Fibroblast of the aortic adventitia (primary cell): ENCODE results near the gene UTP3. TPM values are rescaled to one million over a fixed set of nuclear protein-coding genes. Genes with fewer than 3 reads are reported as not detected.
A peak's percentile ranks its signal among the peaks of the same experiment; 100 is the strongest.
"Not testable (repeated sequence)": the region's sequence is repeated elsewhere in the genome, so short reads cannot be mapped to it uniquely, and the experiment has no call there.

Source experiments
- DNase-seq: peaks from one replicate; pipeline ENCODE4 v3.0.0-alpha.2; 2010; ENCODE audit warnings: low read depth
- H3K4me3 ChIP-seq: 2 replicates; pipeline ENCODE4 v1.5.1; 2011; ENCODE audit warnings: low read depth, mild to moderate bottlenecking, control low read depth, low read length, moderate library complexity
- total RNA-seq: library from RNA; depleted of rRNA; stranded (reverse); fragments of >200 nt; gene quantifications from 2 replicates; pipeline ENCODE4 v1.2.3, GENCODE V29; 2012; ENCODE audit warnings: low replicate concordance
- TF ChIP-seq, protein P1 (sequence below): IDR thresholded peaks from 2 replicates; pipeline ENCODE4 v1.5.1; 2011; ENCODE audit warnings: mild to moderate bottlenecking, low read length, control low read depth, inconsistent platforms; ENCODE audit not compliant: insufficient read depth

Gene UTP3
- total RNA-seq, 1 donor, result 22.5 TPM

DNA sequence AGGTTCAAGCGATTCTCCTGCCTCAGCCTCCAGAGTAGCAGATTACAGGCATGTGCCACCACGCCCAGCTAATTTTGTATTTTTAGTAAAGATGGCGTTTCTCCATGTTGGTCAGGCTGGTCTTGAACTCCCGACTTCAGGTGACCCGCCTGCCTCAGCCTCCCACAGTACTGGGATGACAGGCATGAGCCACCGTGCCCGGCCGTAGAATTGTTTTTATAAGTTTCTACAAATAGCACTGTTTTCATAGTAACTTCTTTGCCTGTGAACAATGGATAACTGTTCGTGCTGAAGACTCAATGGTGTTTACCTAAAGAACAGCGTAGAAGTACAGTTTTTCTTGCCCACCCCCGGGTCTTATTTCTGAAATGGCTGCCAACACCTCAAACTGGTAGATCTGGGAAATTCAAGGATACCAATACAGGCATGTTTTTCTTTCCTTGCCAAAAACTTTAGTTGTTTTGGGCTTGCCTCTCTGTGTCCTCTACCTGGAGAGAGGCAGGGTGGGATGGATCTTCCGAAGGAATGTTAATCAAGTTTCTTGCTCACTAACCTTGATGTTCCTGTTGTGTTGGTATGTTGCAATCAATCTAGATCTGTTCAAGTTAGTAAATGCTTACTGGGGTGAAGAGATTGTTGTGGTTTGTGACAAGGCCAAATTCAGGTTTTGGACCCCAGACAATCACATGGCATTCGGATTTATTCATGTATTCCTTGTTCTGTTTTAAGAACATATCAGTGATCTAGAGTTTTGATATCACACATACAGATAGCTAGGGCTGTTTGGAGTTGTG, 30.7 kb downstream of the UTP3 start:
- TF ChIP-seq, protein P1, sequence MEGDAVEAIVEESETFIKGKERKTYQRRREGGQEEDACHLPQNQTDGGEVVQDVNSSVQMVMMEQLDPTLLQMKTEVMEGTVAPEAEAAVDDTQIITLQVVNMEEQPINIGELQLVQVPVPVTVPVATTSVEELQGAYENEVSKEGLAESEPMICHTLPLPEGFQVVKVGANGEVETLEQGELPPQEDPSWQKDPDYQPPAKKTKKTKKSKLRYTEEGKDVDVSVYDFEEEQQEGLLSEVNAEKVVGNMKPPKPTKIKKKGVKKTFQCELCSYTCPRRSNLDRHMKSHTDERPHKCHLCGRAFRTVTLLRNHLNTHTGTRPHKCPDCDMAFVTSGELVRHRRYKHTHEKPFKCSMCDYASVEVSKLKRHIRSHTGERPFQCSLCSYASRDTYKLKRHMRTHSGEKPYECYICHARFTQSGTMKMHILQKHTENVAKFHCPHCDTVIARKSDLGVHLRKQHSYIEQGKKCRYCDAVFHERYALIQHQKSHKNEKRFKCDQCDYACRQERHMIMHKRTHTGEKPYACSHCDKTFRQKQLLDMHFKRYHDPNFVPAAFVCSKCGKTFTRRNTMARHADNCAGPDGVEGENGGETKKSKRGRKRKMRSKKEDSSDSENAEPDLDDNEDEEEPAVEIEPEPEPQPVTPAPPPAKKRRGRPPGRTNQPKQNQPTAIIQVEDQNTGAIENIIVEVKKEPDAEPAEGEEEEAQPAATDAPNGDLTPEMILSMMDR, result no peak
- H3K4me3 ChIP-seq, result no peak overlapping the region
- no peak for DNase-seq

DNA sequence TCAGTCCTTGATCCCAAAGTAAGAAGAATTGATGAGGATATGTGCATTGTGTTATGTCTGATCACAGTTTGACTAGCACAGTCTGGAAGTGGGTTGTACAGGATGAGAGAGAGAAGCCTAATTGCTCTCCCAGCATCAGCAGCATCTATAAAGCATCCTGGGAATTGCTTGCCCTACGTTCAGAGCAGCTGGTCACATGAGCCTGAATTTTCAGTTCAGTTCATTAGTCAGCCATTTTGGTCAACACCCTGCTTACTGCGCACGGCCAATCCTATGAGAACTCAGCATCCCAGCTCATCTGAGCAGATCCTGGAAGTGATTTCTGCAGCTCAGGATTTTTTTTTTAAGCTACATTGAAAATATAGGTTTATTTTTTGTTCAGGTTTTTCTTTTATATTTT, 33.4 kb downstream of the UTP3 start, which contains the start of gene RUFY3:
Gene RUFY3 (plus strand): TSS at position 218 of the 400 bp plus-strand sequence. CDS start 610 bp downstream, outside the sequence.
- TF ChIP-seq, protein P1, result no peak
- peak; percentile 97 for DNase-seq
- peak within 1 kb of the TSS; percentile 93 for H3K4me3 ChIP-seq

DNA sequence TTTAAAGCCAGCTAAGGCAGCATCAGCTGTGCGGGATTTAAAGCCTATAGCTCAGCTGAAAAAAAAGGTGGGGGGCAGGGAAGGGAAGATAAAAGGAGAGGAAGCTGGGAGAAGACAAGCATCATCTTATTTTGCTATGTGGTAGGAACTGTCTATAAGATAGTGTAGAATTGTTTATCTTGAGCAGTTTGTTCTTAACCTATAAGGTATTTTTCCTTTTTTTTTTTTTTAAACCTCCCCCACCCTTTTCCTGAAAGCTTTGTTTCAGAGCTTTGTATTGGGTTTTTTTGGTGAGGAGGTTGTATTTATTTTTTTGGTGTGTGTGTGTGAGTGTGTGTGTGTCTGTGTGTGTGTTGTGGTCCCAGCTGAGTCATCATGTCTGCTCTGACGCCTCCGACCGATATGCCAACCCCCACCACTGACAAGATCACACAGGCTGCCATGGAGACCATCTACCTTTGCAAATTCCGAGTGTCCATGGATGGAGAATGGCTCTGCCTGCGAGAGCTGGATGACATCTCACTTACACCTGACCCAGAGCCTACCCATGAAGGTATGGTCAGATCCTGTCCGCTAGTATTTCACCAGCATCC, 34.0 kb downstream of the UTP3 start:
- peak; percentile 68 for DNase-seq
- TF ChIP-seq, protein P1, result no peak
- peak overlapping the region; percentile 93 for H3K4me3 ChIP-seq

DNA sequence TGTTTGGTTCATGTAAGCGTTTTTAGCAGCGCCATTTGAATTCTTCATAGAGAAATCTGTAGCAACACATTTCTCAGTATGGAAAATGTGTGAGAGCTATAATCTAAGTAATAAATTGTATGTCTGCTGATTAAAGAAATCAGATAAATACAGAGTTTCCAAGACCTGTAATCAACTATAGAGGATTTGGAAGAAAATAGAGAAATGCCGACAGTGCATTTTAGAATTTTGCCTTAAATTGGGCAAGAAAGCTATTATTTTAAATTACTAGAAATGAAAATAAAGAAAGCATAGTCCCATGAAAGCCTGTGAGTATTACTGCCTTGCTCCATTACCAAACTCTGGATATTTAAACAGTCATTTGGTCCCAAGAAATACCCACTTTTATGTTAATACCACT, 36.1 kb downstream of the UTP3 start:
- DNase-seq, result no peak
- H3K4me3 ChIP-seq, result no peak overlapping the region
- TF ChIP-seq, protein P1, result no peak

DNA sequence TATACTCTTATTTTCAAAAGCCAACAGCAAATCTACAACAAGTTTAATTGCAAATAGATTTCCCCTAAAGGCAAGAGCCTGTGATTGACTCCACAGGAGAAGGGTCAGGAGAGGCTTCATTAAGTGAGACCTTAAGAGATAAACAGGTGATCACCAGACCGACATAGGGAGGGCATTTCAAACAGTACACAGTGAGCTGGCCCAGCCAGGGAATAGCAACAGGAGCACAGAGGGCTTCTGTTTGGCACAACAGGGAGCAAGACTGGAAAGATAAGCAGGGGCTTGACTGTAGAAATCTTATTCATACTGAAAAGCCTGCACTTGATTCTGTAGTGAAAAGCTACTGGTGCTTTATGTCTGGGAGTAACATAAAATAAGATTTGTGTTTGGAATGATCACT, 37.3 kb downstream of the UTP3 start:
- DNase-seq, result no peak
- no peak overlapping the region for H3K4me3 ChIP-seq
- TF ChIP-seq, protein P1, result no peak

DNA sequence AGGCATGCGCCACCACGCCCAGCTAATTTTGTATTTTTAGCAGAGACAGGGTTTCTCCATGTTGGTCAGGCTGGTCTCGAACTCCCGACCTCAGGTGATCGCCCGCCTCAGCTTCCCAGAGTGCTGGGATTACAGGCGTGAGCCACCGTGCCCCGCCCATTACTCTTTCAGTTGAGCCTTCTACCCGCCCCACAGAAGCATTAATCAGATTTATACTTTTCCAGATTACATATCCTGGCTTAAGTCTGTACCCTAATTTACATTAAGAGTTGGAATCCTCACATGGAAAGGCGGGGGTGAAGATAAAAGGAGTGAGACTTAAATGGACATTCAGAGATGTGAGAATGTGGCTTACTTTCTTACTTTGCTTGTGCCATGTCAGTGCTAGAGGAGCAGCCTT, 38.2 kb downstream of the UTP3 start:
- not testable (repeated sequence) for H3K4me3 ChIP-seq, DNase-seq

DNA sequence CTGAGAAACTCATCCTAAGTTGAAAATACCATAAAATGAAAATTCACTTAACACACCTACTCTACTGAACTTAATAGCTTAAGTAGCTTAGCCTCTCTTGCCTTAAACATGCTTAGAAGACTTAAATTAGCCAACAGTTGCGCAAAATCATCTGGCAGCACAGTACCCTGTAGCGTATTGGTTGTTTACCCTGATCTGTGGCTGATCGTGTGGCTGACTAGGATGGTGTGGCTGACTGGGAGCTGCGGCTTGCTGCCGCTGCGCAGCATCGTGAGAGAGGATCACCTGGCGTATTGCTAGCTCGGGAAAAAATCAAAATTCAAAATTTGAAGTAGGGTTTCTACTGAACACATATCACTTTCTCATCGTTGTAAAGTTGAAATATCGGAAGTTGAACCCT, 39.8 kb downstream of the UTP3 start:
- no peak for DNase-seq
- TF ChIP-seq, protein P1, result no peak

DNA sequence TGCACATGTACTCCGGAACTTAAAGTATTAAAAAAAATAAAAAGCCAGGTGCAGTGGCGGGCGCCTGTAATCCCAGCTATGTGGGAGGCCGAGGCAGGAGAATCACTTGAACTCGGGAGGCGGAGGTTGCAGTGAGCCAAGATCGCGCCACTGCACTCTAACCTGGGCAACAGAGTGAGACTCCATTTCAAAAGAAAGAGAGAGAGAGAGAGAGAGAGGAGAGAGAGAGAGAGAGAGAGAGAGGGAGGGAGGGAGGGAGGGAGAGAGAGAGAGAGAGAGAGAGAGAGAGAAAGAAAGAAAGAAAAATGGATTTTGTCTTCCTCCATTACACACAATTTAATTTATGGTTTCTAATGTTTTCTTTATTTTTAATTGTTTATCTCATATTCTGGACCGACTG, 44.5 kb downstream of the UTP3 start:
- H3K4me3 ChIP-seq, DNase-seq: not testable (repeated sequence)

More for the DNA sequence above, 39.8 kb downstream of the UTP3 start:
- no peak overlapping the region for H3K4me3 ChIP-seq
